GM19351 (cell line): Measurements from ENCODE around the gene ZMYND15.

ENCODE experiments used
- ATAC-seq: cut with Tn5 transposase; IDR thresholded peaks from one replicate; pipeline ENCODE4 v1.9.1; 2021; ENCODE audit warnings: mild to moderate bottlenecking, moderate library complexity; ENCODE audit not compliant: unreplicated experiment

The ZMYND15 gene

DNA sequence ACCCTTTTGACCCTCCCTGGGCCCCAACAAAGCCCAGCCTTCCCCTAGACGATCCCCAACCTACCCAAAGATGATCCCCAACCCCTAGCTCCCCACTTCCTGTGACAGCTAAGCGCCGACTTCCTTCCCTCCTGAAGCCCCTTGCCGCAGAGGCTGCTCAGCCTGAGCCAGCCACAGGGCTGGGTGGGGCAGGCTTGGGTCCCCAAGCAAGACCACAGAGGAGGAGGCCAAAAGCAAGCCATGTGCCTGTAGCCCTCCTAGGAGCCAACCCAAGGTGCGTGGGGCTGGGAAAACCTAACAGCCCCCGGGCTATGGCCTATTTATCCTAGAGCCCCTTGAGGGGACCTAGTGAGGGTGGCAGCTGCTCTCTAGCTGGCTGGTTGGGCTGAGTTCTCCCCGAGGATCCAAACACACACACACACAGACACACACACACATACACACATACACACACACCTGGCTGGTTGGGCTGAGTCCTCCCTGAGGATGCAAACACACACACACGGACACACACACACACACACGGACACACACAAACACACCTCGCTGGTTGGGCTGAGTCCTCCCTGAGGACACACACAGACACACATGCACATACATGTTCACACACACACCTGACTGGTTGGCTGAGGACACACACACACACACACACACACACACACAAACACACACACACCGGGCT, 24.4 kb upstream of the ZMYND15 start:
- no peak for ATAC-seq

DNA sequence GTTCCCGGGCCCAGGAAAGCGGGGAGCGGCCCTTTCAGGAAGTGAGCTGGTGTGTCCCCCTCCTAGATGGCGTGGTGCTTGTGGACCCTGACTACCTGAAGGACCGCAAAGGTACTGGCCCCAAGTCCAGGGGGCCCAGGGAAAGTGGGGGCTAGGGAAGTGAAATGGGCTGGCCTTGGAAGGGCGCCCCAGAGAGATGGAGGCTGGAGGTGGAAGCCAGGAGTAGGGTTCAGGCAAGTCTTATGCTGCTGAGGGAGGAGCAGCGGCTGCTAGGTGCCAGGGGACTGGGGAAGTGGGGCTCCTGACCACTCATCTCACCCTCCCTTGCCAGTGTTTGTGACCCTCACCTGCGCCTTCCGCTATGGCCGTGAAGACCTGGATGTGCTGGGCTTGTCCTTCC, 23.6 kb upstream of the ZMYND15 start:
- ATAC-seq = no peak

DNA sequence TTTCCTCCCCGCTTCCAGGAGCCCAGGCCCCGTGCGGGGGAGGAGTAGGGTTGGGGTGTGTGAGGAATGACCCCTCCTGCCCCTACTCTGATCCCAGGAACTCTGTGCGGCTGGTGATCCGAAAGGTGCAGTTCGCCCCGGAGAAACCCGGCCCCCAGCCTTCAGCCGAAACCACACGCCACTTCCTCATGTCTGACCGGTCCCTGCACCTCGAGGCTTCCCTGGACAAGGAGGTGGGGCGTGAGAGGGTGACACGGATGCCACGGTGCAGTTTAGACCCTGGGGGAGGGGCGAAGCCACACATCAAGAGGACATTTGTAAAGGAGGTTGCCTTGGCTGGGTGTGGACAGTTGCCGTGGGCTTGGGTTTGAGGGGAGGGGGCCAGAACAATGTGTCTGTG, 21.8 kb upstream of the ZMYND15 start:
- ATAC-seq = no peak

DNA sequence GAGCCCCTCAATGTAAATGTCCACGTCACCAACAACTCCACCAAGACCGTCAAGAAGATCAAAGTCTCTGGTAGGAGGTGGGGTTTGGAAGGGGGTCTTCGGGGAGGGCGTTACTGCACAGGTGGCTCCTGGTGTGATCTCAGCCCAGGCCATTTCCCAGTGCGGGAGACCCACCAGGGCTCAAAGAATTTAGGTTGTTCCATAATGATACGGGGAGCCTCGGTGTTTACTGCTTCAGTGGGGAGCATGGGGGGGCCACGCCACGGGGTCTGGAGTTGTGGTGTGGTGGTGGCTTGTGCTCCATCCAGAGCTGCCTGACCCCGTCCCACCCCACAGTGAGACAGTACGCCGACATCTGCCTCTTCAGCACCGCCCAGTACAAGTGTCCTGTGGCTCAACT, 21.4 kb upstream of the ZMYND15 start:
- ATAC-seq = no peak

DNA sequence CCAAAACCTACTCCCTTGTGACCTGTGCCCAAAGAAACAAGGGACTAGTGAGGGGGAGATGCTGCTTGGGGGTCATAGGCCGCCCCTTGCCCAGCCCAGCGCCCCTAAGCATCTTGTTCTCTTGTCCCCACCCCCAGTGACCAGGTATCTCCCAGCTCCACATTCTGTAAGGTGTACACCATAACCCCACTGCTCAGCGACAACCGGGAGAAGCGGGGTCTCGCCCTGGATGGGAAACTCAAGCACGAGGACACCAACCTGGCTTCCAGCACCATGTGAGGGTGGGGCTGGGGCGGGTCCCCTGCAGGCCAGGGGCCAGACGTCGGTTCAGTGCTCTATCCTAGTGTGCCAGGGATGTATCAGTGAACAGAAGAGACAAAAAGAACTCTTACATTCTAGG, 20.5 kb upstream of the ZMYND15 start:
- ATAC-seq = no peak

DNA sequence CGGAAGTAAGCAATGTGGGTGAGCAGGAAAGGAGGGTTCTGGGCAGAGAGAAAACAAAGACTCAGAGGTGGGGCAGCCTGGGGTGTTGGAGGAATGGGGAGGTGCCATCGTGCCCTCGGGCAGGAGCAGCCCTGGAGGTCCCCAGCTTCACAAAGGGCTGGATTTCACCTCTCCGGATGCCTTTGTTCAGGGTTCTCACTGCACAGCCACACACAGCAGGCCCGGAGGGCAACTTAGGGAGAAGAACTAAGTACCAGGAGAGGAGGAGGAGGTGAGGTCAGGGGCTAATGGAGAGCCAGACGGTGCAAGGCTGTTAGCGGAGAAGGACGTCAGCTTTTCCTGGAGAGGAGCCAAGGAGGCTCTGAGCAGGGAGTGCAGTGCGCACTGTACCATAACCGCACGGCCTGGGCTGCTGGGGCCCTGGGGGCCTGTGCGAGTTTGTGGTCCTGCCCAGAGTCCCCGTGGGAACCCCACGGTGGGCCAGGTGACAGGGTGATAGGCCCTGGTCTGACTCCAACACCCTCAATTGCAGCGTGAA, 19.9 kb upstream of the ZMYND15 start:
- ATAC-seq = no peak

DNA sequence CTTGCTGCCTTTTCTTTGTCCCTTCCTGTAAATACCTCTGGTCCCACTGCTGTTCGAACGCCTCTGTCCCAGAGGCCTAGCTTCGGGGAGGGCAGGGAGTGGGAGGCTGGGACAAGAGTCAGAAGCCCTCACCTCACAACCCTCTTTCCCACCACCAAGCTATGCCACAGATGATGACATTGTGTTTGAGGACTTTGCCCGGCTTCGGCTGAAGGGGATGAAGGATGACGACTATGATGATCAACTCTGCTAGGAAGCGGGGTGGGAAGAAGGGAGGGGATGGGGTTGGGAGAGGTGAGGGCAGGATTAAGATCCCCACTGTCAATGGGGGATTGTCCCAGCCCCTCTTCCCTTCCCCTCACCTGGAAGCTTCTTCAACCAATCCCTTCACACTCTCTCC, 18.8 kb upstream of the ZMYND15 start:
- ATAC-seq = no peak

DNA sequence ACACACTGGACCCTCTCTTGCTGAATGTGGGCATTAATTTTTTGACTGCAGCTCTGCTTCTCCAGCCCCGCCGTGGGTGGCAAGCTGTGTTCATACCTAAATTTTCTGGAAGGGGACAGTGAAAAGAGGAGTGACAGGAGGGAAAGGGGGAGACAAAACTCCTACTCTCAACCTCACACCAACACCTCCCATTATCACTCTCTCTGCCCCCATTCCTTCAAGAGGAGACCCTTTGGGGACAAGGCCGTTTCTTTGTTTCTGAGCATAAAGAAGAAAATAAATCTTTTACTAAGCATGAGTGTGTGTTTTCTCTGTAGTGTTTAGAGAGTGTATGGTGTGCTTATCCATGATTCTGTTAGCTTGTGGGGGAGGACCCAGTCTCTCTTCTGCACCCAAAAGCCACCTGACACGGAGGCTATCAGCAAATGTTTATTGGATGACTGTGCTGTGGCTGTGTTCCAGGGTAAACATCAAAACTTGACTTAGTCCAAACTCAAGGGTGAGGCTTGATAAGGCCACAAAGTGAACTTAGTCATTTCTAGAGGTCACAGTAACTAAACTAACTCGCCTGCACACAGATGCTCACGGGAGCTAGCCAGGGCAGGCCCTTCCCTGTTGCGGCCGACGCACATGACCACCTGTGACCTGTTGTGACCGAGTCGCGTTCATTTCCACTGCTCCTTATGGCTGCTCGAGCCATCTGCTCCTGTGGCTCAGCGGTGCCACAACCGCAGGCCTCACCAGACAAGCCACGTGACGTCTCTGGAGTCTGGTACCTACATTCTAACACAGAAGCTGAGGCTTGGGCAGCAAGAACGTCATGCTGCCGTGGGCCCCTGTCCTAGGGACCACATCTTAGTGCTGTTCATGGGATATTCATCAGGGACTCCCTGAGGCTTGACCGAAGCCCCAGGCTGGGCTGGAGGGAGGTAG, 18.2 kb upstream of the ZMYND15 start:
- no peak for ATAC-seq

DNA sequence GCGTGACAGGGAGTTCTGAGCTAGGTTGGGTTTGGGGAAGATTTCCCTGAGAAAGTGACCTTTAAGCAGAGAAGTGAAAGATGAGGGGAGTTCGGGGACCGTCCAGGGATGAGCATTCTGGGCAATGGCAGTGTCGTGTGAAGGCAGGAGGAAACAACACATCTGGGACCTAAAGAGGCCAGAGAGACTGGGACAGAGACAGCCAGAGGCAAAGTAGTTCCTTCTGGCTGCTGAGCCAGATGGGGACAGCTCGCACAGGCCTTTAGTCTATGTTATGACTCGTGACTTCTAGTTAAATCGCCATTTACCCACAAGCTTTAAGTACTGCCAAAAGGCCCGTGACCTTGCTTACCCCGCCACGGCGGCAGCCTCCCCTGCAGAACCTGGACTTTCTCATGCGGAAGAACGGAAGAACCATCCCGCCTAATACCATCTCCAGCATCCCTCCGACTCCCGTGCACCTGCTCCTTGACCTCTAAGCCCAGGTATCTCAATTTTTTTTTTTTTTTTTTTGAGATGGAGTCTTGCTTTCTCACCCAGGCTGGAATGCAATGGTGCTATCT, 16.9 kb upstream of the ZMYND15 start:
- ATAC-seq = no peak

DNA sequence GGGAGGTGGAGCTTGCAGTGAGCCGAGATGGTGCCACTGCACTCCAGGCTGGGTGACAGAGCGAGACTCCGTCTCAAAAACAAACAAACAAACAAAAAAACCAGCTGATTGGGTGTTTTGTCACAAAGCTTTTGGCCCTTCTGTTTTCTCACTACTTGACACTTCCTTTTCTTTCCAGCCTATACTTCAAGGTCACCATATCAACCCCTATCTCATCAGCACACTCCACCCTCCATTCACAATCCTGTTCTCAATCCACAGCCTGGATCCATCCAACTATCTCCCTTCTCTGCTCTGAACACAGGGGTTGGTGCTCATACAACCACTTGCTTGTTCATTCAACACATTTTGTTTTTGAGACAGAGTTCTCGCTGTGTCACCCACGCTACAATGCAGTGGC, 15.0 kb upstream of the ZMYND15 start:
- ATAC-seq = no peak

DNA sequence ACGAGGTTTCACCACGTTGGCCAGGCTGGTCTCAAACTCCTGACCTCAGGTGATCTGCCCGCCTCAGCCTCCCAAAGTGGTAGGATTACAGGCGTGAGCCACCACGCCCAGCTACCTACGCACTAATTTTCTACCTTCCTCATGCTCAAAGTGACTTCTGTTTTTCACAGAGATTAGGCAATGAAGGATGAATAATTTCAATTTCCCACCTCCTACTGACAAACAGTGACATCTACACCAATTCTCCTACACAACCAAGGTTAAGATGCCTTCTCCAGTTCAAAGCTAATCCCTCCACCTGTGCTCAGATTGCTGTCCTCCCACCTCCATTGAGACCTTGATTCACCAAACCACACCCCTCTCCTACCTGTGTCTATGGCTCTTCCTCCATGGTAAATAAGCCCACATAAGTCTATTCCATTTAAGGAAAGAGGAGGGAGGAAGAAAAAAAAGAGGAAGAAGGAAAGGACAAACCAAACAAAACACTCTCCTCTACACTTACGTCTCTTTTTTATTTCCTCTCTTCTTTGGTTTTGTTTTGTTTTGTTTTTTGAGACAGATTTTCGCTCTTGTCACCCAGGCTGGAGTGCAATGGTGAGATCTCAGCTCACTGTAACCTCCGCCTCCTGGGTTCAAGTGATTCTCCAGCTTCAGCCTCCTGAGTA, 13.9 kb upstream of the ZMYND15 start:
- ATAC-seq = no peak

DNA sequence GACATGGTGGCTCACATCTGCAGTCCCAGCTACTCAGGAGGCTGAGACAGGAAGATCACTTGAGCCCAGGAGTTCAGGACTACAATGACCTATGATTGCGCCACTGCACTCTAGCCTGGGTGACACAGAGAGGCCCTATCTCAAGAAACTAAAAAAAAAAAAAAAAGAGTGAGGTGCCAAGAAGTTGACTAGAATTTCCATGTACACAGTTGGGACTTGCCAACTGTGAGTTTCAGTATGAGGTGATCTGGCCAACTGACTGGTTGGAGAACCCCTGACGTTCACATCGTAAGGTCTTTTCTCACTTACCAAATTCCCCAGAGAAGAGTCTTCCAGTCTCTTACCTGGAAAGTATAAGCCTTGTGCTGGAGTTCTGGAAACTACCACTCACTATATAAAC, 11.5 kb upstream of the ZMYND15 start:
- no peak for ATAC-seq

DNA sequence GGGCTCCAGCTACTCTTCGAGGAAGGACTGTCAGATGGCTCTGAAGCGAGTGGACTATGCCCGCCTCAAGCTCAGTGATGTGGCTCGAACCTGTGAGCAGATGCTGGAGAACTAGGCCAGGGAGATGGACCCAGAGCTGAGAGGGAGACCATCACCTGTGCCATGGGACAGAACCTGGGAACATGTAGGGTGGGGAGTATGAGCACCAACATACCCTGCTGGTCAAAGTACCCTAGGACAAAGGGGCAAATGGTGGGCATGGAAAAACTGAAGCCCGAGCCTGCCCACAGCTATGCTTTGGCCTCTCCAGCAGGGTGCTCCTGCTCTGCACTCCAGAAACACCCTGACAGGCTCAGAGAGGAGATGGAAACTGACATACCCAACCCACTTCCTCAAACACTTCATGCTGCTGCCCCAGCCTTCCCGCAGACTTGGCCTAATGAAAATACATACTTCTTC, 6.5 kb upstream of the ZMYND15 start:
- ATAC-seq = no peak

DNA sequence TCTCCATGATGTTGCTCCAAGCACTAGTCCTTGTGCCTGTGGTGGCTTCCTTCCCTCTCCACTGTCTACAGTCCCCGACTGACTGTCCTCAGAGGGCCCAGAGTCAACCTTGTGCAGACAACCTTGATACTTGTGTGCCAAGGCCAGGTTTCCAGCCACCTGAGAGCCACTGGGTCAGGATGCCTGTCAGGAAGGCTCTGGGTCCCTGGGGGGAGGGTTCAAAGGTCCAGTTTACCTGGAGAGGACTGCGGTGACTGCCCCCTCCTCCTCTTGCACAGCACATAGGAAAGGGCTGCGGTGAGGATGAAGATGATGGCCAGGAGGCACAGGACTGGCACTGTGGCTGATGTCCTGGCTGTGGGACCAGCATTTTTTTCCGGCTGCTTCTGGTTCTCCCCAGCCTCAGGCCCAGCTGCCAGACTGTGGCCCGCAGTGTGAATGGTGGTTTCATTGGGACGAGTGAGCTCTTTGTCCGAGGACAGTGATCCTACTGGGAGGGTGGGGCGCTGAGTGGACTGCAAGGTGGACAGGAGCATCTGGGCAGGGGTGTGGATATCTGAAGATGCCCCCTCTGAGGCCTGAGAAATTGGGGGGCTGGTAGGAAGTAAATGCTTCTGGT, 4.7 kb upstream of the ZMYND15 start:
- no peak for ATAC-seq

DNA sequence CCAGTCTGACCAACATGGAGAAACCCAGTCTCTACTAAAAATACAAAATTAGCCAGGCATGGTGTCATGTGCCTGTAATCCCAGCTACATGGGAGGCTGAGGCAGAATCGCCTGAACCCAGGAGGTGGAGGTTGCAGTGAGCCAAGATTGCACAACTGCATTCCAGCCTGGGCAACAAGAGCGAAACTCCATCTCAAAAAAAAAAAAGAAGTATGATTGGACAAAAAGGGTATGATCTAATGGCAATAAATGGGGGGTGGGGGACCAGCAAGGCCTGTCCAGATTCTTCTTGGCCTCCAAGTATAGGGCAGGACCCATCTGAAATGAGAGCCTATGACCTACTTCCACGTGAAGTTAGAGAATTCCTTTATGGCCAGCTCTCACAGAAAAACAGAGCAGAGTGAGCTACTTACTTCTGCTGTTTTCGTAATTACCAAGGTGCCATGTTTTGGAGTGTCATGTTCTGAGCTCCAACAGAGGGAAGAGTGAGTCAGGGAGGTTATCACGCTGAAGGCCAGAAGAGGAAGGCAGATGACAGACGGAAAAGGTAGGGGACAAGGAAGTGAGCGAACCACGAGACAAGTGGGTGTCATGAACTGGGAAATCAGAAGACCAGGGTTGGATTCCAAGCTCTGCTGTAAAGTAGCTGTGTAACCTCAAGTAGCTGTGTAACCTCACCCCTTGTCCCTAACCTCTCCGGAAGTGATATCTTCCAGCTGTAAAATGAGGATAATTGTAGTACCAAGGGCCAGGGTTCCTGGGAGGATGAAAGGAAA, 3.6 kb upstream of the ZMYND15 start:
- no peak for ATAC-seq

DNA sequence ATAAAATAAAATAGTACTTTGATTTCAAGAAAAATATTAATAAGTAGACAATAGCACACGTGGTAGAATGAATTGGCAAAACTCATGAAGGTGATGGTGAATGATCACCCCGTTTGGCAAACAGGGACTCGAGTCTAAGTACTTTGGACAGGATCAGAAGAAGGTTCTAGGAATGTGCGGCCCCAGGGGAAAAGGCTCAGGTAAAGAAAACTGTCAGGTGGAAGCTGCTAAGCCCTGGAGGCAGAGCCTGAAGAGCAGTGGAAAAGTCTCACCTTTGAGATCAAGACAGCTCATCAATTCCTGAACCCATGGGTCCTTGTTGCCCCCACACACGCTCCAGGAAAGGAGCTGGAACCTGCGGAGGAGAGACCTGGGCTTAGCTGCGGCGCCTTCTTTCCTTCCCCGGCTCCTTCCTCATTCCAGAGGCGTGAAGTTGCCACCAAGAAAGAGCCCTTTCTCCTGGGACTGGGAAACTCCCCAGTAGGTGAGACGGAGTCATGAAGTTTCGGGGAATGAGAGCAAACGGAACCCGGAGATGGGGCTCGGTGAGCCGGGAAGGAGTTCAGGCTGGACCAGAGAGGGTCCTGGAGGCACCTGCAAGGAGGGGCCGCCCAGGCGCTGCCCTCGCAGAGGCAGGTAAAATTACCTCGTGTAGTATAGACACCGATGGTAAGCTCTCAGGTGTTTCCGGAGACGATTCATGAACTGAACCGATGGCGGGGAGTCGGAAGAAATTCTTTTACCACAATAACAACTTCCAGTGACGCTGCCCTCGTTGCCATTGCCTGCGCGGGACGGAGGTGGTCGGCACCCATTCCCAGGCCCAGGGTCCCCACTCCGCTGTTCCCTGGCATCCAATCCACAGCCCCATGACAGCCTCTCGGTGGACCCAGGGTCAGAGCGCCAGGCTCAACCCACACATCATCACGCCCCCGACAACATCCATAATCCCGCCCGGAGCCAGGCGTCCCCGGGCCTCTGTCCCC, 1.2 kb upstream of the ZMYND15 start:
- no peak for ATAC-seq

DNA sequence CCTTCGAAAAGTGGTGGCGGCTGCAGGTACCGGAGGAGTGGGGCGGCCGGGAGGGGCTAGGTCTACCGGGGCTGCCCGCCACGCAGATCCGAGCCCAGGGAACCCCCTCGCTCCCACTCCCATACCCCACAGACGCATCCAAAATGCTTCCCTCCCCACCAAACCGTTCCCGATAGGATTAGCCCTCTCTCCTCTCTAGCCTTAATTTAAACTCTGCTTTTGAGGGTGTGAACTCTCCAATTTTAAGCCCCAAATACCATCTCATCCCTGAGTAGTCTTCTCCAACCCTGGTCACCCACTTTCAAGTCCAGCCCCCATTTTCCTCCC, 355 bp downstream of the ZMYND15 start:
- ATAC-seq = no peak

DNA sequence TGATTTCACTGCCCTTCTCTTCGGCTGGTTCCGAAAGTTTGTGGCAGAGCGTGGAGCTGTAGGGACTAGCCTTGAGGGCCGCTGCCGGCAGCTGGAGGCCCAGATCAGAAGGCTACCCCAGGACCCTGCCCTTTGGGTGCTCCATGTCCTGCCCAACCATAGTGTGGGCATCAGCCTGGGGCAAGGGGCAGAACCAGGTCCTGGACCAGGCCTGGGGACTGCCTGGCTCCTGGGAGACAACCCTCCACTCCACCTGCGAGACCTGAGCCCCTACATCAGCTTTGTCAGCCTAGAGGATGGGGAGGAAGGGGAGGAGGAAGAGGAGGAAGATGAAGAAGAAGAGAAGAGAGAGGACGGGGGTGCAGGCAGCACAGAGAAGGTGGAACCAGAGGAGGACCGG, 951 bp downstream of the ZMYND15 start:
- no peak for ATAC-seq

DNA sequence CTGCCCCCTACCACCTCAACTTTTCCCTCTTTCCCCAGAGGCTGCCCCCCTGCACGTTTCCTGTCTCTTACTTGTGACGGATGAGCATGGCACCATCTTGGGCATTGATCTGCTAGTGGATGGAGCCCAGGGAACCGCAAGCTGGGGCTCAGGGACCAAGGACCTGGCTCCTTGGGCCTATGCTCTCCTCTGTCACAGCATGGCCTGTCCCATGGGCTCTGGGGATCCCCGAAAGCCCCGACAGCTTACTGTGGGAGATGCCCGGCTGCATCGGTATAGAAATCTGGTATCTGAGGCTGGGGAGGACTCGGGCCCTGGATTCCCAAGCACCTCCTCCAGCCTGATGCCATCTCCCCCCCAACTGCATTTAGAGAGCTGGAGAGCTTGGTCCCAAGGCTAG, 1.9 kb downstream of the ZMYND15 start:
- no peak for ATAC-seq
